ENCODE measurements around the gene ZFP62. TPM values are rescaled to one million over a fixed set of nuclear protein-coding genes. Genes with fewer than 3 reads are reported as not detected.

ZFP62 gene
- total RNA-seq, 1 experiment from 2014 or later, result 30.7 TPM

- TF ChIP-seq EZH2phosphoT487 (IDR thresholded peaks at IDR 0.05; ENCODE audit: borderline replicate concordance), result no peak
- no peak for TF ChIP-seq FOSL1 (IDR thresholded peaks at IDR 0.05; ENCODE audit: low read depth)
- TF ChIP-seq ELF1 (IDR thresholded peaks at IDR 0.05; ENCODE audit: borderline replicate concordance, low read depth), result no peak
- no peak for TF ChIP-seq ZFX (IDR thresholded peaks at IDR 0.05)
- TF ChIP-seq MAX (IDR thresholded peaks at IDR 0.05), result no peak
- TF ChIP-seq SIN3A (IDR thresholded peaks at IDR 0.05; ENCODE audit: low read depth), result no peak
- no peak for TF ChIP-seq POLR2AphosphoS5 (IDR thresholded peaks at IDR 0.05; ENCODE audit: low read depth, low read length)
- TF ChIP-seq SP1 (IDR thresholded peaks at IDR 0.05; ENCODE audit: low read depth), result 0 out of 2 replicates have a peak, but pooled peaks have one; percentile 22
- no peak for TF ChIP-seq SRF (IDR thresholded peaks at IDR 0.05; ENCODE audit: low read depth)
- no peak for TF ChIP-seq POLR2A (IDR thresholded peaks at IDR 0.05; ENCODE audit: borderline replicate concordance, extremely low read depth, insufficient read depth, insufficient read length)
These were observed 7.9 kb upstream of the ZFP62 start (continued) for GRCh38 chr5:180868960-180869359.

- Histone ChIP-seq H3K27me3 (ENCODE audit: insufficient read depth, low read length) (no peaks in the 10 kb centered on the region), H3K9ac (ENCODE audit: low read length) (no peak overlapping the region), H3K9me2 (ENCODE audit: insufficient read depth) (no peaks in the 10 kb centered on the region), H3K9me3 (ENCODE audit: control insufficient read depth in 1 of 2, insufficient read depth in 1 of 2, low read depth in 1 of 2, low read length in 2 of 2) (no peaks in the 10 kb centered on the region), H2AFZ (ENCODE audit: low read depth, low read length, poor library complexity, severe bottlenecking) (no peak overlapping the region), H3K4me1 (ENCODE audit: control insufficient read depth in 1 of 2, insufficient read depth in 2 of 2, low read length in 2 of 2) (peaks cover 0 to 6% of the 10 kb centered on the region in 2 experiments; a peak in 1 of 4 replicates), H3K36me3 (ENCODE audit: control insufficient read depth in 1 of 2, insufficient read depth in 2 of 2, low read length in 2 of 2) (no peaks in the 10 kb centered on the region), H3K4me2 (ENCODE audit: low read length) (no peak overlapping the region), H3K79me2 (ENCODE audit: insufficient read depth, low read length) (no peaks in the 10 kb centered on the region), H3K27ac (ENCODE audit: low read depth, low read length) (no peak overlapping the region), H3K4me3 (replicated peaks in 1 of 2; ENCODE audit: low read depth in 1 of 2, low read length in 2 of 2) (no peak overlapping the region), H4K20me1 (ENCODE audit: insufficient read depth) (no peaks in the 10 kb centered on the region)
- ChIA-PET RAD21 (ENCODE audit: low non-redundant PET in 1 of 2, low total read pairs in 2 of 2, uncharacterized antibody in 2 of 2, unreplicated experiment in 2 of 2) (no interaction called here), CTCF (no interaction called here), POLR2A (no interaction called here)
- intact Hi-C loops (cut with micrococcal nuclease), result loop anchor here (5.0 kb wide), 2 partner anchors 70 to 160 kb away; no protein-coding TSS in a partner anchor
- no peak for TF ChIP-seq FOSL1 (IDR thresholded peaks at IDR 0.05; ENCODE audit: low read depth)
- no peak for TF ChIP-seq YY1 (IDR thresholded peaks at IDR 0.05; ENCODE audit: extremely low read depth, insufficient replicate concordance, low read depth, low read length)
- TF ChIP-seq RAD21 (IDR thresholded peaks at IDR 0.05; ENCODE audit: low read depth), result no peak
- no peak for TF ChIP-seq EZH2phosphoT487 (IDR thresholded peaks at IDR 0.05; ENCODE audit: borderline replicate concordance)
- no peak for TF ChIP-seq ZBTB33 (IDR thresholded peaks at IDR 0.05; ENCODE audit: extremely low read depth, insufficient replicate concordance, low read length)
- no peak for TF ChIP-seq ELF1 (IDR thresholded peaks at IDR 0.05; ENCODE audit: borderline replicate concordance, low read depth)
- no peak for TF ChIP-seq REST (IDR thresholded peaks at IDR 0.05; ENCODE audit: low read depth)
- TF ChIP-seq CBX3 (IDR thresholded peaks at IDR 0.05; ENCODE audit: low read depth), result no peak
- TF ChIP-seq JUND (IDR thresholded peaks at IDR 0.05), result no peak
- TF ChIP-seq SIN3A (IDR thresholded peaks at IDR 0.05; ENCODE audit: low read depth), result no peak
- TF ChIP-seq POLR2AphosphoS5 (IDR thresholded peaks at IDR 0.05; ENCODE audit: low read depth, low read length), result no peak
- no peak for ATAC-seq
- no peak for DNase-seq (ENCODE audit: low read depth, low spot score)
- no TSS peak for BruUV-seq (replicated peaks)
These were observed 5.9 kb upstream of the ZFP62 start for GRCh38 chr5:180866985-180867384.
